ENCODE results near the gene TSC22D1.

Gene TSC22D1

GRCh38 chr13:44400736-44401135 lies 175.4 kb downstream of the TSC22D1 start:
- TF ChIP-seq POLR2A (IDR thresholded peaks at IDR 0.05; ENCODE audit: low read length) (no peak), GATA1 (IDR thresholded peaks at IDR 0.05; ENCODE audit: low read depth, low read length) (no peak)
- DNase-seq, result no peak

GRCh38 chr13:44399074-44399473 lies 177.1 kb downstream of the TSC22D1 start:
- no peak for DNase-seq
- TF ChIP-seq POLR2A (IDR thresholded peaks at IDR 0.05; ENCODE audit: low read length), result no peak
- no peak for TF ChIP-seq GATA1 (IDR thresholded peaks at IDR 0.05; ENCODE audit: low read depth, low read length)

GRCh38 chr13:44398606-44399005 lies 177.5 kb downstream of the TSC22D1 start:
- no peak for DNase-seq
- TF ChIP-seq GATA1 (IDR thresholded peaks at IDR 0.05; ENCODE audit: low read depth, low read length), result no peak
- no peak for TF ChIP-seq POLR2A (IDR thresholded peaks at IDR 0.05; ENCODE audit: low read length)

GRCh38 chr13:44397766-44398223 lies 178.3 kb downstream of the TSC22D1 start:
- TF ChIP-seq GATA1 (IDR thresholded peaks at IDR 0.05; ENCODE audit: low read depth, low read length), result peak; percentile 72
- peak; percentile 18 for TF ChIP-seq POLR2A (IDR thresholded peaks at IDR 0.05; ENCODE audit: low read length)
- peak; percentile 90 to 98 for DNase-seq

- peak; percentile 72 to 76 for DNase-seq
- TF ChIP-seq POLR2A (IDR thresholded peaks at IDR 0.05; ENCODE audit: low read length) (no peak), GATA1 (IDR thresholded peaks at IDR 0.05; ENCODE audit: low read depth, low read length) (no peak)
Measured at GRCh38 chr13:44396701-44397580, 179.2 kb downstream of the TSC22D1 start.

GRCh38 chr13:44395976-44396694 lies 180.0 kb downstream of the TSC22D1 start:
- TF ChIP-seq POLR2A (IDR thresholded peaks at IDR 0.05; ENCODE audit: low read length) (no peak), GATA1 (IDR thresholded peaks at IDR 0.05; ENCODE audit: low read depth, low read length) (no peak)
- DNase-seq, result no peak

- peak; percentile 35 to 53 for DNase-seq
- TF ChIP-seq POLR2A (IDR thresholded peaks at IDR 0.05; ENCODE audit: low read length), result no peak
- TF ChIP-seq GATA1 (IDR thresholded peaks at IDR 0.05; ENCODE audit: low read depth, low read length), result no peak
Measured at GRCh38 chr13:44394658-44395057, 181.5 kb downstream of the TSC22D1 start.

GRCh38 chr13:44393391-44393790 lies 182.7 kb downstream of the TSC22D1 start:
- TF ChIP-seq POLR2A (IDR thresholded peaks at IDR 0.05; ENCODE audit: low read length) (peak; percentile 38), GATA1 (IDR thresholded peaks at IDR 0.05; ENCODE audit: low read depth, low read length) (no peak)

GRCh38 chr13:44389876-44390275 lies 186.3 kb downstream of the TSC22D1 start:
- no peak for TF ChIP-seq GATA1 (IDR thresholded peaks at IDR 0.05; ENCODE audit: low read depth, low read length)
- TF ChIP-seq POLR2A (IDR thresholded peaks at IDR 0.05; ENCODE audit: low read length), result no peak

More at GRCh38 chr13:44393391-44393790, 182.7 kb downstream of the TSC22D1 start:
- peak; percentile 47 to 50 for DNase-seq

GRCh38 chr13:44389060-44389666 lies 187.0 kb downstream of the TSC22D1 start:
- no peak for DNase-seq
- TF ChIP-seq POLR2A (IDR thresholded peaks at IDR 0.05; ENCODE audit: low read length) (no peak), GATA1 (IDR thresholded peaks at IDR 0.05; ENCODE audit: low read depth, low read length) (no peak)

More at GRCh38 chr13:44389876-44390275, 186.3 kb downstream of the TSC22D1 start:
- no peak for DNase-seq

GRCh38 chr13:44388427-44389059 lies 187.6 kb downstream of the TSC22D1 start:
- TF ChIP-seq POLR2A (IDR thresholded peaks at IDR 0.05; ENCODE audit: low read length), result no peak
- no peak for TF ChIP-seq GATA1 (IDR thresholded peaks at IDR 0.05; ENCODE audit: low read depth, low read length)

GRCh38 chr13:44386913-44387556 lies 189.1 kb downstream of the TSC22D1 start:
- TF ChIP-seq POLR2A (IDR thresholded peaks at IDR 0.05; ENCODE audit: low read length), result peak; percentile 75
- TF ChIP-seq GATA1 (IDR thresholded peaks at IDR 0.05; ENCODE audit: low read depth, low read length), result peak; percentile 51
- DNase-seq, result peak; percentile 89 to 98

More at GRCh38 chr13:44388427-44389059, 187.6 kb downstream of the TSC22D1 start:
- DNase-seq, result peak; percentile 55 to 74

- DNase-seq, result peak; percentile 48
- TF ChIP-seq GATA1 (IDR thresholded peaks at IDR 0.05; ENCODE audit: low read depth, low read length) (no peak), POLR2A (IDR thresholded peaks at IDR 0.05; ENCODE audit: low read length) (no peak)
Measured at GRCh38 chr13:44385847-44386246, 190.3 kb downstream of the TSC22D1 start.
